H1 (cell line): ENCODE measurements around the gene SIK3. TPM values are rescaled to one million over a fixed set of nuclear protein-coding genes. Genes with fewer than 3 reads are reported as not detected.

Source experiments
- CTCF ChIA-PET: fragments of 300-600 bp; sonication (Branson Sonifier 250); formaldehyde crosslinking; loops from one replicate; lab custom pipeline; 2021; ENCODE audit not compliant: partially characterized antibody; lab: Charles Lee
- POLR2A ChIA-PET: fragments of 300-600 bp; sonication (Branson Sonifier 250); formaldehyde crosslinking; loops from one replicate; lab custom pipeline; 2021; ENCODE audit warnings: inconsistent platforms; ENCODE audit not compliant: partially characterized antibody; lab: Charles Lee
- DNase-seq, 2 experiments: peaks; one replicate each; pipeline versions ENCODE4 v3.0.0 to v3.0.0-alpha.2; 2010 to 2022; ENCODE audit warnings: low spot score in 2 of 2, low read depth in 1 of 2, mixed read lengths in 1 of 2
- FAIRE-seq: peaks from 2 replicates; lab custom pipeline; 2011; peaks lifted over from hg19 to GRCh38; lab: Jason Lieb, UNC
- H2AFZ ChIP-seq: 2 replicates; pipeline ENCODE4 v1.8.1; 2012; ENCODE audit warnings: low read length, inconsistent platforms
- H2AK5ac ChIP-seq: 2 replicates; pipeline ENCODE4 v1.6.1; 2013; ENCODE audit warnings: low read depth, low read length
- H2BK120ac ChIP-seq: replicated peaks from 2 replicates; pipeline ENCODE3; 2013; ENCODE audit warnings: low read depth, low read length, inconsistent platforms
- H2BK12ac ChIP-seq: 2 replicates; pipeline ENCODE4 v1.6.1; 2013; ENCODE audit warnings: low read depth, low read length
- H2BK15ac ChIP-seq: 2 replicates; pipeline ENCODE4 v1.6.1; 2013; ENCODE audit warnings: low read length
- H2BK20ac ChIP-seq: 2 replicates; pipeline ENCODE4 v1.6.1; 2013; ENCODE audit warnings: low read length
- H2BK5ac ChIP-seq: 2 replicates; pipeline ENCODE4 v1.6.1; 2013; ENCODE audit warnings: low read depth, low read length
- H3K14ac ChIP-seq: 2 replicates; pipeline ENCODE4 v1.6.1; 2013; ENCODE audit warnings: inconsistent platforms; ENCODE audit not compliant: insufficient read length
- H3K18ac ChIP-seq: 2 replicates; pipeline ENCODE4 v1.6.1; 2013; ENCODE audit warnings: low read length; ENCODE audit errors: extremely low read depth
- H3K23ac ChIP-seq: 2 replicates; pipeline ENCODE4 v1.6.1; 2013; ENCODE audit warnings: inconsistent platforms; ENCODE audit not compliant: insufficient read length
- H3K23me2 ChIP-seq: 2 replicates; pipeline ENCODE4 v1.6.1; 2013; ENCODE audit warnings: low read depth, low read length
- H3K27ac ChIP-seq: 2 replicates; pipeline ENCODE4 v1.6.1; 2011; ENCODE audit warnings: low read depth, low read length, inconsistent platforms
- H3K27me3 ChIP-seq, 4 experiments: replicated peaks in 1 of 4; 1 replicate in 1 of 4; 2 replicates in 3 of 4; pipeline versions ENCODE4 v1.6.1 to v1.8.1; 2011 to 2013; ENCODE audit warnings: low read length in 3 of 4, mild to moderate bottlenecking in 3 of 4, inconsistent platforms in 2 of 4, mixed read lengths in 2 of 4, moderate library complexity in 1 of 4; ENCODE audit not compliant: control insufficient read depth in 3 of 4, insufficient read depth in 3 of 4; ENCODE audit errors: extremely low read depth in 1 of 4
- H3K36me3 ChIP-seq, 4 experiments: 2 replicates each; pipeline versions ENCODE4 v1.6.1 to v1.8.1; 2011 to 2013; ENCODE audit warnings: mild to moderate bottlenecking in 4 of 4, low read length in 3 of 4, moderate library complexity in 2 of 4, control low read depth in 1 of 4, inconsistent platforms in 1 of 4; ENCODE audit not compliant: insufficient read depth in 4 of 4, control insufficient read depth in 2 of 4
- H3K4ac ChIP-seq: replicated peaks from 2 replicates; pipeline ENCODE3; 2013; ENCODE audit warnings: low read length, low read depth, mixed read lengths, inconsistent platforms; ENCODE audit not compliant: insufficient read length
- H3K4me1 ChIP-seq, 4 experiments: replicated peaks in 1 of 4; 1 replicate in 1 of 4; 2 replicates in 3 of 4; pipeline versions ENCODE4 v1.6.1 to v1.8.1; 2011 to 2013; ENCODE audit warnings: low read length in 3 of 4, inconsistent platforms in 2 of 4, mixed read lengths in 1 of 4; ENCODE audit not compliant: insufficient read depth in 4 of 4, control insufficient read depth in 3 of 4
- H3K4me2 ChIP-seq, 2 experiments: 2 replicates each; pipeline versions ENCODE4 v1.6.1 to v1.8.1; 2011 to 2013; ENCODE audit warnings: low read depth in 2 of 2, low read length in 2 of 2, control low read depth in 1 of 2, inconsistent platforms in 1 of 2, mild to moderate bottlenecking in 1 of 2; ENCODE audit not compliant: insufficient read depth in 1 of 2
- H3K4me3 ChIP-seq, 4 experiments: fragments of 200-600, 300-600 bp in 1 of 4; sonication (generic), shearing (Covaris generic), sonication (Bioruptor Twin) in 1 of 4; 2 replicates each; pipeline versions ENCODE4 v1.5.1 to v1.8.1; 2011 to 2016; ENCODE audit warnings: low read length in 4 of 4, low read depth in 3 of 4, control low read depth in 2 of 4, inconsistent platforms in 2 of 4, mild to moderate bottlenecking in 2 of 4, mixed read lengths in 1 of 4, moderate library complexity in 1 of 4; ENCODE audit not compliant: insufficient read depth in 2 of 4; ENCODE audit errors: extremely low read depth in 1 of 4
- H3K56ac ChIP-seq: replicated peaks from 2 replicates; pipeline ENCODE3; 2013; ENCODE audit warnings: low read depth, mild to moderate bottlenecking, mixed read lengths, low read length, inconsistent platforms; ENCODE audit not compliant: insufficient read length
- H3K79me1 ChIP-seq: 2 replicates; pipeline ENCODE4 v1.6.1; 2013; ENCODE audit warnings: low read depth, low read length, control low read depth
- H3K79me2 ChIP-seq, 2 experiments: 2 replicates each; pipeline versions ENCODE4 v1.6.1 to v1.8.1; 2012 to 2013; ENCODE audit warnings: low read length in 2 of 2, mild to moderate bottlenecking in 2 of 2, inconsistent platforms in 1 of 2; ENCODE audit not compliant: insufficient read depth in 2 of 2, control insufficient read depth in 1 of 2
- H3K9ac ChIP-seq, 4 experiments: replicated peaks in 1 of 4; 1 replicate in 1 of 4; 2 replicates in 3 of 4; pipeline versions ENCODE4 v1.6.1 to v1.8.1; 2011 to 2013; ENCODE audit warnings: low read depth in 3 of 4, low read length in 3 of 4, control low read depth in 2 of 4, mild to moderate bottlenecking in 2 of 4, moderate library complexity in 2 of 4, inconsistent platforms in 1 of 4; ENCODE audit errors: extremely low read depth in 1 of 4
- H3K9me3 ChIP-seq, 2 experiments: 2 replicates each; pipeline versions ENCODE4 v1.6.1 to v1.8.1; 2012 to 2013; ENCODE audit warnings: mild to moderate bottlenecking in 2 of 2, moderate library complexity in 2 of 2, control low read depth in 1 of 2, inconsistent platforms in 1 of 2, low read depth in 1 of 2, low read length in 1 of 2, mixed read lengths in 1 of 2; ENCODE audit not compliant: insufficient read depth in 2 of 2
- H4K20me1 ChIP-seq, 2 experiments: replicated peaks in 1 of 2; 2 replicates each; pipeline versions ENCODE3 to v1.8.1; 2011 to 2013; ENCODE audit warnings: inconsistent platforms in 2 of 2, low read length in 2 of 2, mild to moderate bottlenecking in 1 of 2; ENCODE audit not compliant: insufficient read depth in 2 of 2, control insufficient read depth in 1 of 2
- H4K5ac ChIP-seq: 2 replicates; pipeline ENCODE4 v1.6.1; 2013; ENCODE audit warnings: low read length, low read depth, mixed read lengths, inconsistent platforms; ENCODE audit not compliant: insufficient read length
- H4K8ac ChIP-seq: 2 replicates; pipeline ENCODE4 v1.8.0; 2013; ENCODE audit warnings: mild to moderate bottlenecking, moderate library complexity, low read length, inconsistent platforms; ENCODE audit not compliant: insufficient read depth; ENCODE audit errors: extremely low read depth
- H4K91ac ChIP-seq: replicated peaks from 2 replicates; pipeline ENCODE3; 2013; ENCODE audit warnings: low read length, mixed read lengths, inconsistent platforms; ENCODE audit not compliant: insufficient read length
- CHD2 ChIP-seq: IDR thresholded peaks from 2 replicates; pipeline ENCODE4 v1.6.1; 2012; ENCODE audit warnings: low read length, improper control_type of control experiment
- CTBP2 ChIP-seq: IDR thresholded peaks from 2 replicates; pipeline ENCODE4 v1.7.0; 2011; ENCODE audit warnings: borderline replicate concordance, mild to moderate bottlenecking, moderate library complexity, mixed read lengths, low read length; ENCODE audit not compliant: insufficient read depth, insufficient read length
- CTCF ChIP-seq, 3 experiments: IDR thresholded peaks; 1 replicate in 2 of 3; 2 replicates in 1 of 3; pipeline versions ENCODE4 v1.5.1 to v1.6.1; 2011; ENCODE audit warnings: low read length in 3 of 3, mild to moderate bottlenecking in 3 of 3, inconsistent platforms in 2 of 3, low read depth in 1 of 3, moderate library complexity in 1 of 3; ENCODE audit not compliant: insufficient read depth in 1 of 3; ENCODE audit errors: control extremely low read depth in 1 of 3
- JUN ChIP-seq: IDR thresholded peaks from 2 replicates; pipeline ENCODE4 v1.6.1; 2011; ENCODE audit warnings: low read depth, mild to moderate bottlenecking, improper control_type of control experiment, low read length
- MAX ChIP-seq: IDR thresholded peaks from 2 replicates; pipeline ENCODE4 v1.6.1; 2012; ENCODE audit warnings: inconsistent platforms
- RNF2 ChIP-seq: fragments of 200-900, 300-1000 bp; sonication (generic); IDR thresholded peaks from 2 replicates; pipeline ENCODE4 v1.7.1; 2016; ENCODE audit warnings: borderline replicate concordance, low read depth, mild to moderate bottlenecking, antibody characterized with exemption, low read length; ENCODE audit not compliant: poor library complexity, severe bottlenecking; ENCODE audit errors: missing control alignments
- RXRA ChIP-seq: IDR thresholded peaks from 2 replicates; pipeline ENCODE4 v1.6.1; 2011; ENCODE audit warnings: low read depth, mild to moderate bottlenecking, low read length, moderate library complexity; ENCODE audit not compliant: insufficient read depth
- SIN3A ChIP-seq, 2 experiments: IDR thresholded peaks in 1 of 2; conservative IDR thresholded peaks in 1 of 2; 2 replicates each; pipeline ENCODE4 v1.6.1; 2011 to 2012; ENCODE audit warnings: low read length in 2 of 2, improper control_type of control experiment in 1 of 2, low read depth in 1 of 2, mild to moderate bottlenecking in 1 of 2
- SIRT6 ChIP-seq: IDR thresholded peaks from one replicate; pipeline ENCODE4 v1.7.1; 2012; ENCODE audit warnings: low read length, inconsistent platforms
- SRF ChIP-seq: IDR thresholded peaks from 2 replicates; pipeline ENCODE4 v1.6.1; 2011; ENCODE audit warnings: mild to moderate bottlenecking, low read depth, low read length, moderate library complexity
- TAF1 ChIP-seq: IDR thresholded peaks from 2 replicates; pipeline ENCODE4 v1.6.1; 2011; ENCODE audit warnings: mild to moderate bottlenecking, low read depth, low read length
- WGBS, 2 experiments: shearing (Covaris generic) in 1 of 2; methylation state at CpG; one replicate each; pipeline versions ENCODE4 v1.1.6 to v1.1.7; 2013 to 2015; ENCODE audit warnings: low lambda C conversion rate in 2 of 2, mixed read lengths in 2 of 2, inconsistent platforms in 1 of 2, low coverage in 1 of 2, missing lambda C conversion rate in 1 of 2; ENCODE audit not compliant: insufficient replicate concordance in 2 of 2, insufficient coverage in 1 of 2, insufficient read length in 1 of 2; ENCODE audit errors: extremely low coverage in 1 of 2, missing lambda C conversion rate in 1 of 2; 5-methylcytosine and 5-hydroxymethylcytosine counted together
- polyA plus RNA-seq, 7 experiments: library from polyadenylated mRNA; depleted of rRNA in 3 of 7; stranded (reverse) in 5 of 7; unstranded in 2 of 7; fragments of >200 nt in 5 of 7; fragments of 200-250 nt in 2 of 7; gene quantifications; 1 replicate in 5 of 7; 2 replicates in 1 of 7; 4 replicates in 1 of 7; pipeline versions ENCODE4 v1.2.1 to v1.2.3, GENCODE V29; 2011 to 2013; ENCODE audit warnings: missing spikeins in 2 of 7, mixed read lengths in 2 of 7
- total RNA-seq: library from RNA; stranded (reverse); fragmentation: NEBNext Ultra II Directional; extraction: Animal tissue kit (Norgen Biotek cat#: 25700); gene quantifications from 2 replicates; pipeline ENCODE4 v1.2.1, GENCODE V29; 2021

SIK3 gene
- total and polyA plus RNA-seq, 2 of the 8 experiments (the other 6 are each of a cell fraction or from before 2014, with no cell fraction given), result 19.9 to 32.1 TPM

GRCh38 chr11:116798368-116798767 is 299.9 kb downstream of the SIK3 start:
- Histone ChIP-seq H3K4ac (no peak overlapping the region), H2BK12ac (no peak overlapping the region), H3K36me3 (no peaks in the 10 kb centered on the region), H3K79me2 (no peaks in the 10 kb centered on the region), H3K23ac (no peak overlapping the region), H2AK5ac (no peak overlapping the region), H4K91ac (no peak overlapping the region), H3K56ac (no peak overlapping the region), H2BK20ac (no peak overlapping the region), H3K18ac (no peak overlapping the region), H3K27me3 (no peaks in the 10 kb centered on the region), H2BK120ac (no peak overlapping the region), H4K20me1 (no peaks in the 10 kb centered on the region), H3K4me1 (0 out of 7 replicates have a peak, but pooled peaks cover 0 to 3% (median 0%) of the 10 kb centered on the region in 4 experiments), H3K4me3 (no peak overlapping the region), H2BK15ac (no peak overlapping the region), H3K23me2 (no peaks in the 10 kb centered on the region), H2AFZ (no peak overlapping the region), H4K5ac (no peak overlapping the region), H3K27ac (no peak overlapping the region), H3K4me2 (no peak overlapping the region), H4K8ac (no peak overlapping the region), H3K79me1 (no peaks in the 10 kb centered on the region), H2BK5ac (no peak overlapping the region), H3K9me3 (no peaks in the 10 kb centered on the region), H3K14ac (no peak overlapping the region), H3K9ac (no peak overlapping the region)
- no peak for DNase-seq
- FAIRE-seq, result no peak
- 86% methylated on average over 4 of the region's 5 CpGs; no CpG with 5 or more reads in 1 of the 2 experiments for WGBS, 2 experiments
- ChIA-PET POLR2A (no interaction called here), CTCF (interaction anchor here (1.1 to 4.5 kb wide), 2 partner anchors 8 to 28 kb away, joined by 4 to 31 read pairs; partner anchors contain the start of gene APOA5)
- no peak for TF ChIP-seq JUN
- TF ChIP-seq MAX, result no peak
- TF ChIP-seq RXRA, result no peak
- no peak for TF ChIP-seq SIRT6
- no peak for TF ChIP-seq SRF
- no peak for TF ChIP-seq CTCF (IDR thresholded peaks at IDR 0.05; ENCODE audit: control extremely low read depth in 1 of 3, insufficient read depth in 1 of 3, low read depth in 1 of 3, low read length in 3 of 3)
- TF ChIP-seq TAF1, result no peak
- TF ChIP-seq SIN3A (conservative IDR thresholded peaks at IDR 0.05 in 1 of 2, IDR thresholded peaks at IDR 0.05 in 1 of 2; ENCODE audit: low read depth in 1 of 2, low read length in 2 of 2), result no peak
- TF ChIP-seq CHD2, result no peak
- no peak for TF ChIP-seq RNF2
- TF ChIP-seq CTBP2, result no peak
